PC-9 (cell line): Measurements from ENCODE around the gene LARGE2. TPM values are rescaled to one million over a fixed set of nuclear protein-coding genes. Genes with fewer than 3 reads are reported as not detected.

ENCODE experiments used
- BruUV-seq: library from RNA; stranded (reverse); fragments of 400-500 nt; replicated peaks from 2 replicates; lab custom pipeline; 2021; lab: Mats Ljungman, UMichigan
- CTCF ChIA-PET: fragments of 300-600 bp; sonication (Branson Sonifier 250); formaldehyde crosslinking; loops from one replicate; lab custom pipeline; 2022; ENCODE audit warnings: antibody characterized with exemption; lab: Charles Lee
- POLR2A ChIA-PET: fragments of 300-600 bp; sonication (Branson Sonifier 250); formaldehyde crosslinking; loops from one replicate; lab custom pipeline; 2022; ENCODE audit warnings: antibody characterized with exemption; ENCODE audit not compliant: unreplicated experiment; lab: Charles Lee
- DNase-seq, 2 experiments: peaks; one replicate each; pipeline versions ENCODE4 v3.0.0 to v3.0.0-alpha.2; 2015 to 2022; ENCODE audit warnings: mixed read lengths in 1 of 2
- H2AFZ ChIP-seq: fragments of 200-600 bp; sonication (generic); 2 replicates; pipeline ENCODE4 v1.8.1; 2017; ENCODE audit warnings: antibody characterized with exemption
- H3F3A ChIP-seq: fragments of 200-600 bp; sonication (generic); 2 replicates; pipeline ENCODE4 v1.8.1; 2017; ENCODE audit warnings: antibody characterized with exemption, mild to moderate bottlenecking, low read depth; ENCODE audit not compliant: insufficient read depth
- H3K27ac ChIP-seq: fragments of 200-600 bp; sonication (generic); 2 replicates; pipeline ENCODE4 v1.6.1; 2016; ENCODE audit warnings: mixed run types
- H3K27me3 ChIP-seq: fragments of 200-600 bp; sonication (generic); 2 replicates; pipeline ENCODE4 v1.6.1; 2016; ENCODE audit warnings: low read depth, mixed run types; ENCODE audit not compliant: insufficient read depth
- H3K36me3 ChIP-seq: fragments of 200-600 bp; sonication (generic); 2 replicates; pipeline ENCODE4 v1.6.1; 2016; ENCODE audit warnings: low read depth, mixed run types
- H3K4me1 ChIP-seq: fragments of 200-600 bp; sonication (generic); replicated peaks from 2 replicates; pipeline ENCODE4 v1.6.1; 2016; ENCODE audit warnings: mixed run types; ENCODE audit not compliant: insufficient read depth
- H3K4me2 ChIP-seq: fragments of 200-600 bp; sonication (generic); 2 replicates; pipeline ENCODE4 v1.6.1; 2017; ENCODE audit warnings: mixed run types
- H3K4me3 ChIP-seq: fragments of 200-600 bp; sonication (generic); 2 replicates; pipeline ENCODE4 v1.6.1; 2016; ENCODE audit warnings: mixed run types
- H3K79me2 ChIP-seq: fragments of 200-600 bp; sonication (generic); 2 replicates; pipeline ENCODE4 v1.6.1; 2017; ENCODE audit warnings: low read depth, mixed run types
- H3K9me2 ChIP-seq: fragments of 200-600 bp; sonication (generic); 2 replicates; pipeline ENCODE4 v1.8.1; 2017; ENCODE audit warnings: mild to moderate bottlenecking; ENCODE audit not compliant: insufficient read depth
- H3K9me3 ChIP-seq: fragments of 200-600 bp; sonication (generic); 2 replicates; pipeline ENCODE4 v1.8.1; 2016; ENCODE audit warnings: low read depth; ENCODE audit not compliant: insufficient read depth
- H4K20me1 ChIP-seq: fragments of 200-600 bp; sonication (generic); 2 replicates; pipeline ENCODE4 v1.8.1; 2017; ENCODE audit not compliant: insufficient read depth
- CTCF ChIP-seq: fragments of 200-600 bp; sonication (generic); conservative IDR thresholded peaks from 2 replicates; pipeline ENCODE4 v1.6.1; 2017; ENCODE audit warnings: mixed run types, antibody characterized with exemption, mild to moderate bottlenecking, moderate library complexity
- EZH2 ChIP-seq: fragments of 200-600 bp; sonication (generic); IDR thresholded peaks from 2 replicates; pipeline ENCODE4 v1.8.0; 2017; ENCODE audit warnings: antibody characterized with exemption, low read depth
- intact Hi-C: fragments of 100-400 bp; cut with micrococcal nuclease; formaldehyde crosslinking; loops from one replicate; pipeline ENCODE4 v1.10.0; 2022; ENCODE audit not compliant: unreplicated experiment
- total RNA-seq: library from RNA; stranded (reverse); gene quantifications from 2 replicates; pipeline ENCODE4 v1.2.3, GENCODE V29; 2021

Gene LARGE2
- total RNA-seq, 1 experiment from 2014 or later: 2.6 TPM

GRCh38 chr11:45927332-45927683, 4.9 kb downstream of the LARGE2 start:
- no peaks in the 10 kb centered on the region for H3K27me3 ChIP-seq
- ChIA-PET CTCF (interaction anchor here (0.5 kb wide), 1 partner anchor 46 kb away, joined by 3 read pairs; no protein-coding TSS in a partner anchor), POLR2A (no interaction called here)
- H3F3A ChIP-seq: peaks cover 7% of the 10 kb centered on the region; the same call in 1 of the 2 replicates
- intact Hi-C loops: no loop called here
- 0 out of 2 replicates have a peak, but pooled peaks cover 4% of the 10 kb centered on the region for H3K4me1 ChIP-seq
- no peak for TF ChIP-seq CTCF
- TF ChIP-seq EZH2: no peak
- H4K20me1 ChIP-seq: 0 out of 2 replicates have a peak, but pooled peaks cover 4% of the 10 kb centered on the region
- no peaks in the 10 kb centered on the region for H3K9me2 ChIP-seq
- H3K36me3 ChIP-seq: no peaks in the 10 kb centered on the region
- H3K27ac ChIP-seq: no peak overlapping the region
- no peak overlapping the region for H3K4me3 ChIP-seq
- no peak for DNase-seq
- H3K79me2 ChIP-seq: no peaks in the 10 kb centered on the region
- BruUV-seq: no TSS peak
- no peaks in the 10 kb centered on the region for H3K9me3 ChIP-seq
- H2AFZ ChIP-seq: no peak overlapping the region
- no peak overlapping the region for H3K4me2 ChIP-seq

- Histone ChIP-seq H4K20me1 (0 out of 2 replicates have a peak, but pooled peaks cover 4% of the 10 kb centered on the region), H3K9me2 (no peaks in the 10 kb centered on the region), H3K4me1 (0 out of 2 replicates have a peak, but pooled peaks cover 4% of the 10 kb centered on the region), H3K36me3 (no peaks in the 10 kb centered on the region), H3K4me3 (no peak overlapping the region), H3F3A (peaks cover 7% of the 10 kb centered on the region; the same call in 1 of the 2 replicates), H2AFZ (no peak overlapping the region), H3K9me3 (no peaks in the 10 kb centered on the region), H3K27ac (no peak overlapping the region), H3K27me3 (no peaks in the 10 kb centered on the region), H3K79me2 (no peaks in the 10 kb centered on the region), H3K4me2 (no peak overlapping the region)
- POLR2A ChIA-PET: interaction anchor here (1.1 kb wide), 1 partner anchor 10 kb away, joined by 6 read pairs; the partner anchor contains the start of gene PEX16
- DNase-seq: no peak
- CTCF ChIA-PET: no interaction called here
- TF ChIP-seq CTCF (no peak), EZH2 (no peak)
- intact Hi-C loops: no loop called here
- BruUV-seq: no TSS peak
These were observed 5.4 kb downstream of the LARGE2 start for GRCh38 chr11:45927684-45928413.

GRCh38 chr11:45928535-45929215, 6.2 kb downstream of the LARGE2 start:
- intact Hi-C loops: no loop called here
- BruUV-seq: no TSS peak
- TF ChIP-seq EZH2: no peak
- H3K4me3 ChIP-seq: no peak overlapping the region
- H2AFZ ChIP-seq: no peak overlapping the region
- no peaks in the 10 kb centered on the region for H3K27me3 ChIP-seq
- no peak overlapping the region for H3K27ac ChIP-seq
- POLR2A ChIA-PET: interaction anchor here (1.1 kb wide), 1 partner anchor 11 kb away, joined by 6 read pairs; the partner anchor contains the start of gene PEX16
- CTCF ChIA-PET: interaction anchor here (0.6 kb wide), 1 partner anchor 541 kb away, joined by 5 read pairs; no protein-coding TSS in a partner anchor
- H4K20me1 ChIP-seq: 0 out of 2 replicates have a peak, but pooled peaks cover 4% of the 10 kb centered on the region
- H3K9me2 ChIP-seq: no peaks in the 10 kb centered on the region
- no peaks in the 10 kb centered on the region for H3K79me2 ChIP-seq
- no peak overlapping the region for H3K4me2 ChIP-seq
- no peak for DNase-seq
- H3K4me1 ChIP-seq: 0 out of 2 replicates have a peak, but pooled peaks cover 4% of the 10 kb centered on the region
- no peaks in the 10 kb centered on the region for H3K36me3 ChIP-seq
- peaks cover 7% of the 10 kb centered on the region; the same call in 1 of the 2 replicates for H3F3A ChIP-seq
- no peaks in the 10 kb centered on the region for H3K9me3 ChIP-seq
